Epithelial cell of esophagus (primary cell): ENCODE results near the gene LRIG2.

Experiments used
- DNase-seq: peaks from one replicate; pipeline ENCODE4 v3.0.0; 2010; ENCODE audit warnings: low read depth
- H3K4me3 ChIP-seq: 2 replicates; pipeline ENCODE4 v1.5.1; 2011; ENCODE audit warnings: mild to moderate bottlenecking, low read length, control low read depth
- CTCF ChIP-seq: IDR thresholded peaks from 2 replicates; pipeline ENCODE4 v1.5.1; 2011; ENCODE audit warnings: low read depth, mild to moderate bottlenecking, low read length, control low read depth, inconsistent platforms; ENCODE audit not compliant: insufficient read depth; ENCODE audit errors: missing control alignments

The LRIG2 gene

GRCh38 chr1:113109908-113110554 is 37.0 kb downstream of the LRIG2 start:
- DNase-seq: peak; percentile 60
- TF ChIP-seq CTCF: peak; percentile 9
- no peak overlapping the region for H3K4me3 ChIP-seq

GRCh38 chr1:113118266-113118665 is 45.3 kb downstream of the LRIG2 start:
- TF ChIP-seq CTCF: no peak
- peak; percentile 57 for DNase-seq
- no peak overlapping the region for H3K4me3 ChIP-seq

- peak; percentile 13 for DNase-seq
- no peak for TF ChIP-seq CTCF
- H3K4me3 ChIP-seq: no peak overlapping the region
Measured at GRCh38 chr1:113123737-113124136, 50.7 kb downstream of the LRIG2 start.

- DNase-seq: no peak
- no peak for TF ChIP-seq CTCF
- no peak overlapping the region for H3K4me3 ChIP-seq
Measured at GRCh38 chr1:113124366-113124765, 51.4 kb downstream of the LRIG2 start.

GRCh38 chr1:113125517-113125916 is 52.5 kb downstream of the LRIG2 start:
- no peak for TF ChIP-seq CTCF
- H3K4me3 ChIP-seq: no peak overlapping the region
- DNase-seq: no peak

- TF ChIP-seq CTCF: no peak
- no peak for DNase-seq
- H3K4me3 ChIP-seq: no peak overlapping the region
Measured at GRCh38 chr1:113126207-113126606, 53.2 kb downstream of the LRIG2 start.

GRCh38 chr1:113128116-113128515 is 55.1 kb downstream of the LRIG2 start:
- TF ChIP-seq CTCF: no peak
- no peak overlapping the region for H3K4me3 ChIP-seq
- DNase-seq: no peak
